HCT116 (cell line): ENCODE results near the gene PEX1.

Experiments used
- CBX3 ChIP-seq: IDR thresholded peaks from 2 replicates; pipeline ENCODE4 v1.6.1; 2012; ENCODE audit warnings: low read depth
- CTCF ChIP-seq, 3 experiments: fragments of 200-600 bp in 1 of 3; sonication (generic) in 1 of 3; IDR thresholded peaks in 2 of 3; conservative IDR thresholded peaks in 1 of 3; 2 replicates each; pipeline ENCODE4 v1.5.1; 2012 to 2017; ENCODE audit warnings: low read depth in 2 of 3, low read length in 2 of 3, antibody characterized with exemption in 1 of 3, borderline replicate concordance in 1 of 3, control low read depth in 1 of 3, mild to moderate bottlenecking in 1 of 3, mixed read lengths in 1 of 3, mixed run types in 1 of 3, moderate library complexity in 1 of 3; ENCODE audit not compliant: insufficient read depth in 1 of 3
- ELF1 ChIP-seq: IDR thresholded peaks from 2 replicates; pipeline ENCODE4 v1.6.1; 2012; ENCODE audit warnings: low read depth, borderline replicate concordance
- JUND ChIP-seq: IDR thresholded peaks from 2 replicates; pipeline ENCODE4 v1.6.1; 2012
- POLR2AphosphoS5 ChIP-seq: IDR thresholded peaks from 2 replicates; pipeline ENCODE4 v1.6.1; 2011; ENCODE audit warnings: mild to moderate bottlenecking, low read depth, low read length, moderate library complexity
- RAD21 ChIP-seq: IDR thresholded peaks from 2 replicates; pipeline ENCODE4 v1.6.1; 2012; ENCODE audit warnings: low read depth, mild to moderate bottlenecking
- REST ChIP-seq: IDR thresholded peaks from 2 replicates; pipeline ENCODE4 v1.6.1; 2012; ENCODE audit warnings: low read depth
- SP1 ChIP-seq: IDR thresholded peaks from 2 replicates; pipeline ENCODE4 v1.6.1; 2012; ENCODE audit warnings: low read depth

- TF ChIP-seq POLR2AphosphoS5 = no peak
- no peak for TF ChIP-seq ELF1
- TF ChIP-seq CTCF (IDR thresholded peaks at IDR 0.05 in 2 of 3, conservative IDR thresholded peaks at IDR 0.05 in 1 of 3; ENCODE audit: borderline replicate concordance in 1 of 3, insufficient read depth in 1 of 3, low read depth in 2 of 3, low read length in 2 of 3) = no peak
- no peak for TF ChIP-seq JUND
- no peak for TF ChIP-seq REST
- no peak for TF ChIP-seq RAD21
- no peak for TF ChIP-seq SP1
- no peak for TF ChIP-seq CBX3
Observed at GRCh38 chr7:92513167-92513902, 15.0 kb downstream of the PEX1 start.
